Fibroblast of mammary gland (primary cell): ENCODE data around the gene ABCA8.

Source experiments
- DNase-seq: peaks from one replicate; pipeline ENCODE4 v3.0.0-alpha.2; 2010; ENCODE audit warnings: low read depth
- H3K4me3 ChIP-seq: 2 replicates; pipeline ENCODE4 v1.5.1; 2011; ENCODE audit warnings: low read depth, mild to moderate bottlenecking, low read length, moderate library complexity; ENCODE audit not compliant: control insufficient read depth
- TF ChIP-seq, protein P1 (sequence below): conservative IDR thresholded peaks from 2 replicates; pipeline ENCODE4 v1.5.1; 2011; ENCODE audit warnings: low read depth, low read length, inconsistent platforms; ENCODE audit not compliant: control insufficient read depth, insufficient read depth

ABCA8 gene

DNA sequence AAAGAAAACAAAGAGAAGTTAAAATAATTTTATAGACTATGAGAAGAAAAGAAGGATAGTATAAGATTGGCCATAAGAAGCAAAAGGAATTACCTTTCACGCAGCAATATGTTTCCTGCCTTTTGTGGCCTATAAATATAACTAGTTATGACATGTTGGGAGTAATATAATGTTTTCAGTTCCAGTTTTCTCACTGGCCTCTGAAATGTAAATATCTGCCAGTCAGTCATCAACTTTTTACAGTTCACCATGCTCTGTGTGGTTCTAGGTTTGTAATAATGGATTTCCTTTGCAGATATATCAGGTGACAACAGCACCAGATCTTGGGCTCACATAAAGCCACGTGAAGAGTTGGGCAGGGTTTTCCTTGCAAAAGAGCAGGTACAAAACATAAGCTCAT is 94.3 kb downstream of the ABCA8 start:
- H3K4me3 ChIP-seq = no peak overlapping the region
- DNase-seq = no peak
- TF ChIP-seq, protein P1, sequence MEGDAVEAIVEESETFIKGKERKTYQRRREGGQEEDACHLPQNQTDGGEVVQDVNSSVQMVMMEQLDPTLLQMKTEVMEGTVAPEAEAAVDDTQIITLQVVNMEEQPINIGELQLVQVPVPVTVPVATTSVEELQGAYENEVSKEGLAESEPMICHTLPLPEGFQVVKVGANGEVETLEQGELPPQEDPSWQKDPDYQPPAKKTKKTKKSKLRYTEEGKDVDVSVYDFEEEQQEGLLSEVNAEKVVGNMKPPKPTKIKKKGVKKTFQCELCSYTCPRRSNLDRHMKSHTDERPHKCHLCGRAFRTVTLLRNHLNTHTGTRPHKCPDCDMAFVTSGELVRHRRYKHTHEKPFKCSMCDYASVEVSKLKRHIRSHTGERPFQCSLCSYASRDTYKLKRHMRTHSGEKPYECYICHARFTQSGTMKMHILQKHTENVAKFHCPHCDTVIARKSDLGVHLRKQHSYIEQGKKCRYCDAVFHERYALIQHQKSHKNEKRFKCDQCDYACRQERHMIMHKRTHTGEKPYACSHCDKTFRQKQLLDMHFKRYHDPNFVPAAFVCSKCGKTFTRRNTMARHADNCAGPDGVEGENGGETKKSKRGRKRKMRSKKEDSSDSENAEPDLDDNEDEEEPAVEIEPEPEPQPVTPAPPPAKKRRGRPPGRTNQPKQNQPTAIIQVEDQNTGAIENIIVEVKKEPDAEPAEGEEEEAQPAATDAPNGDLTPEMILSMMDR = no peak

DNA sequence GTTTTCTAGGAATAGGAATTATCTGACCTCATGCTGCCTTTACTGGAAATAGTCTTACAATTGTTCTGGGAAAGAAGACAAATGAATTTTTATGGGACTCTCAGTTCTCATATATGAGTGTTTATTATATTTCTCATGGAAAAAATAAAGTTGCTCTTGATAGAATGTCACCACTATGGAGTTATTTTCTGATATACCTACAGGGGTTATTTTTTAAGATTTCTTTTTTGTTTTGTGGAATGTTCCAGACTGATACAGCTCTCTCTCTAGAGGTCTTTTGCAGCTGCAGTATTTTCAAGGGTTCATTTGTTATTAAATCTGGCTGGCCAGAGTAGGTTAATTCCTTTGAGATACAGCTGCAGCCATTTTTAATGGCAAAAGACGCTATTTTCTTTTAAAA is 100.7 kb downstream of the ABCA8 start:
- TF ChIP-seq, protein P1 = no peak

DNA sequence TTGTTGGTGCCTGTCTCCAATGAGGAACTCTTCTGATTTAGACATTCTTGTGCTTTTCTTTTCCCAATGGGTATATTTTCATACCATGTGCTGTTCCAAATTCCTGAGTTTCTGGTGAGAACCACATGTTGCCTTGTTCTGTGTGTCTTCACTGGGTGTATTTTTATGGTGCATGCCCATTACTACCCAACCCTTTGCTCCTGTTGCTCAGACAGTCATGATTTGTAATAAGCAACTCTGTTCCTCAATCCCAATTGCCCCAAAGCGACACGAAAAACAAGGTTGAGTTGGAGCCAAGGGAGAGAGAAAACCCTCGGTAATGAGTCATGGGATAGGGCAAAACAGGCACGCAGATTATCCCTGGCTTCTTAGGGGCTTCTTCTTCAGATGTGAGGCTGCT is 101.8 kb downstream of the ABCA8 start:
- no peak for DNase-seq
- H3K4me3 ChIP-seq = no peak overlapping the region
- TF ChIP-seq, protein P1 = no peak

More for the DNA sequence above, 100.7 kb downstream of the ABCA8 start:
- no peak overlapping the region for H3K4me3 ChIP-seq
- no peak for DNase-seq

DNA sequence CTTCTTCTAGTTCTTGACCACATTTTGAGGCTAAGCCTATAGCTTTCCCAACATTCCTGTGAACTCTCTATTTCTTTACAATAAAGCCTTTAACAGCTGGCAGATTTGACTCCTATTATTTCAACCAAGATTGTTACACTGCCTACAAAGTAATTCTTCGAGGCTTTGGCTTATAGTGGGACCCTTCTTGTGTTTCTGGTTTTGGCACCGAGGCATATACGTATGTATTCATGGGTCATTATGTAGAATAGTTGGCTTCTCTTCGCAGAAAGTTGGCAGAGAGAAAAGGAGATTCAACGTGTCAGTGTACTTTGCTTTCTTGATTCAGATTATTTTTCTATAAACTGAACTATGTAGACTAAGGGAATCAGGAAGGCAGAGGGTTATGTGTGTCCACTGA is 102.2 kb downstream of the ABCA8 start:
- DNase-seq = no peak
- TF ChIP-seq, protein P1 = no peak
- H3K4me3 ChIP-seq = no peak overlapping the region

DNA sequence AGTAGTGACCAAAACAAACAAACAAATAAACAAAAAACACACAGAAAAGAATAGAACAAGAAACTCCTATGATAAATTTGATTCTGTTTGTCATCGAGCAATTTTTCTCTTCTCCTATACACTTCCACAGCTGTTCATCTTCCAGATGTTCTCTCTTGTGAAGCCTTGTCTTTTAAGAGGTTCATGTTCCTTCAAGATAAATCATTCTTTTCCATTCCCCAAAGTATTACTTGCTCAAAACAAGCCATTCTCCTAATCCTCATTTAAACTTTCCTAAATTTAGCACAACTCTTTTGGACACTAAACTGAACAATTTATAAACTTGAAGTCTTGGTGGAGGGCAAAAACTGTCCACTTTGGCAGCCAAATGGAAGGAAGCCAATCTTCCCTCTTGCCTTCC is 103.3 kb downstream of the ABCA8 start:
- H3K4me3 ChIP-seq = no peak overlapping the region
- no peak for DNase-seq
- TF ChIP-seq, protein P1 = no peak

DNA sequence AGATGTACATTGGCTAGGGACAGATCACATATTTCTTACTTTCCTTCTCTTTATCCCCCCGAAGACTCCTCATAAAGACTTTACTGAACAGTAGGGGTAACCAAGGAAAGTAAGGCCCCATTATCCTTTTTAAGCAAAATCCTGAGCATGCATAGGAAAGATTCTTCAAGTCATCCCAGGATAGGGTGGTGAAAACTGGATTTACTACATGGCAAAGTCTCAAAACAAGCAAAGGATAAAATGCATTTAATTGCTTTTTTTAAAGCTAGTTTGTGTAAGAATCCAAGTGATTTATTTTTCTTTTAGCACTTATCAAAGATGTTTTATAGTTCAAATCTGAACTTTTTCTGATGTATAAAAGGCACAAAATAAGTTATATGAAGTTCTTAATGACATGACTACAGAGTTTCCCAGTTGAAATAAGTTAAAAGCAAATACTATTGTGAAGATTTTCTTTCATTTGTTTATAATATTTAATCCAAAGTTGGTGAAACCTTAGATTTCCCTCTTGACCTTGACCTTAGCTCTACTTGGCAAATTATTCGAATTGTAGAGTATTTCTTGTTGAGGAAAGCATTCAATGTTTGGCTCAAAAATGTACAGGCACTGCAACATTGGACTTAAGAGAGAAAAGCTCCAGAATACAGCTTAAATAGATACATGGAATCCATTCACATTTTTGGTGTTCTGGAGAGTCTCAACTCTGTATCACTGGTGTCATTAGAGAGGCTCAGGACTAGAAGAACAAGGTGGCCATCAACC is 104.3 kb downstream of the ABCA8 start:
- no peak overlapping the region for H3K4me3 ChIP-seq
- peak; percentile 18 for DNase-seq
- TF ChIP-seq, protein P1 = no peak
